ENCODE measurements around the gene SMIM36.

The SMIM36 gene

GRCh38 chr17:55430541-55431288 lies 80.5 kb downstream of the SMIM36 start:
- no peaks in the 10 kb centered on the region for H3K27me3 ChIP-seq (replicated peaks; ENCODE audit: insufficient read depth, low read length)
- TF ChIP-seq CTCF (IDR thresholded peaks at IDR 0.05; ENCODE audit: low read length) (no peak), EZH2 (optimal IDR thresholded peaks at IDR 0.05; ENCODE audit: low read depth, low read length) (no peak), EZH2phosphoT487 (IDR thresholded peaks at IDR 0.05; ENCODE audit: low read length) (no peak)
- no peak overlapping the region for H3K4me3 ChIP-seq (ENCODE audit: low read length)
- H2AFZ ChIP-seq (ENCODE audit: low read length), result no peak overlapping the region
- H3K4me1 ChIP-seq (ENCODE audit: low read length), result 0 out of 2 replicates have a peak, but pooled peaks cover 6% of the 10 kb centered on the region
- no peak for DNase-seq
- H3F3A ChIP-seq (ENCODE audit: insufficient read depth, low read length), result no peaks in the 10 kb centered on the region
- H3K36me3 ChIP-seq (replicated peaks; ENCODE audit: insufficient read depth, low read length), result no peaks in the 10 kb centered on the region
- no peaks in the 10 kb centered on the region for H3K9me2 ChIP-seq (replicated peaks; ENCODE audit: insufficient read depth, low read length)
- no peaks in the 10 kb centered on the region for H4K20me1 ChIP-seq (ENCODE audit: insufficient read depth, low read length)
- H3K79me2 ChIP-seq (ENCODE audit: low read length), result no peaks in the 10 kb centered on the region
- H3K4me2 ChIP-seq (ENCODE audit: low read depth, low read length), result no peak overlapping the region
- H3K9ac ChIP-seq (ENCODE audit: low read length), result no peak overlapping the region
- no peaks in the 10 kb centered on the region for H3K9me3 ChIP-seq (replicated peaks; ENCODE audit: insufficient read depth, low read length)
- no peak overlapping the region for H3K27ac ChIP-seq (ENCODE audit: low read length)

DNA sequence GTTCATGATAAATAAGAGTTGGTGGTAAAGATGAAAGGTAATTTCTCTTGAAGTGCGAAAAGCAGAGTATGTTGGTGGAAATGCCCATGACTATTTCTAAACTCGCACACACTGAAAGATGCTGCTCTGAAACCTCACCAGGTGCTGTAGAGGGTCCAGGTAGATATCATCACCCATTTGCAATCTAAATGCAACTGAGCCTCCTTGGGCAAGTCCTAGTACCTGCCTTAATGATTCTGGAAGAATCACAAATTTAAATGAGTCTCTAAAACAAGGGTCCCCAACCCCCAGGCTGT lies 83.7 kb downstream of the SMIM36 start:
- Histone ChIP-seq H3K9me2 (replicated peaks; ENCODE audit: insufficient read depth, low read length) (no peaks in the 10 kb centered on the region), H3K9ac (ENCODE audit: low read length) (no peak overlapping the region), H3K9me3 (replicated peaks; ENCODE audit: insufficient read depth, low read length) (no peaks in the 10 kb centered on the region), H3K27me3 (replicated peaks; ENCODE audit: insufficient read depth, low read length) (no peaks in the 10 kb centered on the region), H3K4me1 (ENCODE audit: low read length) (0 out of 2 replicates have a peak, but pooled peaks cover 6% of the 10 kb centered on the region), H3K27ac (ENCODE audit: low read length) (no peak overlapping the region), H4K20me1 (ENCODE audit: insufficient read depth, low read length) (no peaks in the 10 kb centered on the region), H3K4me2 (ENCODE audit: low read depth, low read length) (no peak overlapping the region), H2AFZ (ENCODE audit: low read length) (no peak overlapping the region), H3K79me2 (ENCODE audit: low read length) (no peaks in the 10 kb centered on the region), H3K4me3 (ENCODE audit: low read length) (no peak overlapping the region), H3F3A (ENCODE audit: insufficient read depth, low read length) (no peaks in the 10 kb centered on the region), H3K36me3 (replicated peaks; ENCODE audit: insufficient read depth, low read length) (no peaks in the 10 kb centered on the region)
- TF ChIP-seq CTCF (IDR thresholded peaks at IDR 0.05; ENCODE audit: low read length) (no peak), EZH2phosphoT487 (IDR thresholded peaks at IDR 0.05; ENCODE audit: low read length) (no peak), EZH2 (optimal IDR thresholded peaks at IDR 0.05; ENCODE audit: low read depth, low read length) (no peak)
- DNase-seq, result no peak

DNA sequence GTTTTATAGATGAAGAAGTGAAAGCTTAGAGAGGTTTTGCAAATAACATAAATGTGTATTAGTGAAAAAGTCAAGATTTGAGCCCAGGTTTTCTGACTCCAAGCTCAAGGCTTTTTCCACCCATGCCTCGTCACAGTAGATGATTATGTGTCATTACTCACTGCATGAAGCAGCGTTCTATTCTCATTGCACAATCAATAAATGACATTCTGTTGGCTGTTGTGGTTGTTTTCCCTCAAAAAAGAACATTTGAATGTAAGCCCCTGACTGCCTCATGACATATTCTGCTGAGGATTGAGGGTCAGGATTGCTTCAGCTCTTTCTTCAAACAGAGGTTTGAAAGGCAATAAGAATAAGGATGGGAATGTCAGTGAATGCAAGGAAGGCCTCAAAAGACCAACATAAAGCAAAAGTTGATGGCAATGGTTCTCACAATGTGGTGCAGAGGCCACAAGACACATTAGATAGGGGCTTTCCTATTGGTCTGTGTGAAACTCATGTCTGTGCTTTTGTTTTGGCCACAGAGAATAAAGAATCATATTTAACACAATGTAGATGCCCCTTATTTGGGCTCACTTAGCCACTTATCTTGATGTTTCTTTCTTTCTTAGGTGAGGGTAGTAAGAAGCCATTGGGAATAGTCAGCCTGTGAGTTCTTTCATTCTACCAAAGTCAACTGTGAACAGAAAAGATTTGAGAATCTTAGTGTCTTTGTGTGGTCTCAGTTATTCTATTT lies 84.2 kb downstream of the SMIM36 start:
- no peaks in the 10 kb centered on the region for H3K36me3 ChIP-seq (replicated peaks; ENCODE audit: insufficient read depth, low read length)
- no peaks in the 10 kb centered on the region for H3K9me3 ChIP-seq (replicated peaks; ENCODE audit: insufficient read depth, low read length)
- TF ChIP-seq EZH2phosphoT487 (IDR thresholded peaks at IDR 0.05; ENCODE audit: low read length), result no peak
- TF ChIP-seq EZH2 (optimal IDR thresholded peaks at IDR 0.05; ENCODE audit: low read depth, low read length), result no peak
- TF ChIP-seq CTCF (IDR thresholded peaks at IDR 0.05; ENCODE audit: low read length), result no peak
- no peak for DNase-seq
- H3F3A ChIP-seq (ENCODE audit: insufficient read depth, low read length), result no peaks in the 10 kb centered on the region
- H3K9ac ChIP-seq (ENCODE audit: low read length), result no peak overlapping the region
- no peak overlapping the region for H2AFZ ChIP-seq (ENCODE audit: low read length)
- H3K4me1 ChIP-seq (ENCODE audit: low read length), result 0 out of 2 replicates have a peak, but pooled peaks cover 6% of the 10 kb centered on the region
- no peaks in the 10 kb centered on the region for H4K20me1 ChIP-seq (ENCODE audit: insufficient read depth, low read length)
- no peak overlapping the region for H3K27ac ChIP-seq (ENCODE audit: low read length)
- no peaks in the 10 kb centered on the region for H3K27me3 ChIP-seq (replicated peaks; ENCODE audit: insufficient read depth, low read length)
- no peaks in the 10 kb centered on the region for H3K9me2 ChIP-seq (replicated peaks; ENCODE audit: insufficient read depth, low read length)
- H3K79me2 ChIP-seq (ENCODE audit: low read length), result no peaks in the 10 kb centered on the region
- H3K4me3 ChIP-seq (ENCODE audit: low read length), result no peak overlapping the region
- no peak overlapping the region for H3K4me2 ChIP-seq (ENCODE audit: low read depth, low read length)
